Measurements from ENCODE around the gene FNIP1. TPM values are rescaled to one million over a fixed set of nuclear protein-coding genes. Genes with fewer than 3 reads are reported as not detected.
A peak's percentile ranks its signal among the peaks of the same experiment; 100 is the strongest.
"Not testable (repeated sequence)": the region's sequence is repeated elsewhere in the genome, so short reads cannot be mapped to it uniquely, and the experiment has no call there.

The FNIP1 gene
- total RNA-seq (2014; rRNA removed; shearing (Covaris generic)): 17.6 and 21.5 TPM in 2 replicates

DNA sequence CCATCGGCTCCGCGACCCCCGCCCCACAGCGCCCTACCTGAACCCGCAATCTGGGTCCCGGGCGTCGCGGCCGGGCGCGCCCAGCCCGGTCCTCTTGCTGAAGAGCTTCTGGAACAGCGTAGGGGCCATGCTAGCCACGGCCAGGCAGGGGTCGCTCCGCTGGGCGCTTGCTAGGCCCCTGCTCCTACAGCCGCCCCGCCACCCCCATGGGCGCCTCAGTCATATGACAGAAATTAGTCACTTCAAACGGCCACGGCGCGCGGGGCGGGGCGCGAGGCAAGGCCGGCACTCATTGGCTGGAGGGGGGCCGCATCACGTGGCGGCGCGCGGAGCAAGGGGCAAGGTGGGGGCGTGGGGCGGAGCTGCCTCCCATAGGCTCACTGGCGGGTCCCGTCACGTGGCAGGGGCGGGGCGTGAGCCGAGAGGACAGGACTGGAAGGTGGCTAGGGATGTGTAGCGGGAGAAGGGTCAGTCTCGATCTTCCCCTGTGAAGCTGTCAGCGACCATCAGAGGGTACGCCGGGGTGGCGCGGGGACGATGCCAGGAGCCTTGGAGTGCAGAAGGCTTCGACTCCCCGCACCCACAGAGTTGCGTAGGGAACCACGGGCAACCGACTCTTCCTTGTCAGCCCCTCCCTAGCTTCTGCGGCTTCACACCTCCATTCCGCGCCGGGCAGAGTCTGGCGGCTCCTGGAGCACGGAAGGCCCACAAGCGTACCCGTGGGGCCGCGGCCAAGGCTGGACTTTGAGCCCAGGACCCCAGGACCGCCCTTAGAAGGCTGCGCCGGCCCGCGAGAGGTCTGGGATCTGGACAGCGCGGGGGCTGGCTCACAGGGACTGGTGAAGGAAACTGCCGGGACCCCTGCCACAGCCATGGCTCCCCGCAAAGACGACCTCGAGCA lies at the start of gene FNIP1:
FNIP1 (minus strand) TSS at position 225 of the 901 bp plus-strand sequence; CDS start at position 129, 96 bp downstream.
- Histone ChIP-seq H3K27me3 (ENCODE audit: control insufficient read depth, insufficient read depth, low read length) (peaks cover 1% of the 10 kb centered on the region; the same call in 1 of the 2 replicates), H3K4me3 (ENCODE audit: insufficient read depth, low read depth, low read length) (peak within 1 kb of the TSS; percentile 97), H3K36me3 (replicated peaks; ENCODE audit: control insufficient read depth, insufficient read depth, low read length) (no peaks in the 10 kb centered on the region)
- DNase-seq: peak; percentile 99

DNA sequence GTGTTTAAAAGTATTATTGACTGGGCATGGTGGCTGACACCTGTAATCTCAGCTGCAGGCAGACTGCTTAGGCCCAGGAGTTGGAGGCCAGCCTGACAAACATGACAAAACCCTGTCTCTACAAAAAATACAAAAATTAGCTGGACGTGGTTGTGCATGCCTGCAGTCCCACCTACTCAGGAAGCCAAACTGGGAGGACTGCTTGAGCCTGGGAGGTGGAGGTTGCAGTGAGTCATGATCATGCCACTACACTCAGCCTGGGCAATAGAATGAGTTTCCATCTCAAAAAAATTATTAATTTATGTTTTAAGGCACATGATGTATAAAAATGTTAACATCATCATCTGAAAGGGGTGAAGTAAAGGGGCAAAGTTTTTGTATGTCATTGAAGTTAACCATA lies 49.7 kb upstream of the FNIP1 start:
- H3K36me3 ChIP-seq (replicated peaks; ENCODE audit: control insufficient read depth, insufficient read depth, low read length): no peaks in the 10 kb centered on the region
- H3K4me3 ChIP-seq (ENCODE audit: insufficient read depth, low read depth, low read length): no peak overlapping the region
- H3K27me3 ChIP-seq (ENCODE audit: control insufficient read depth, insufficient read depth, low read length): no peaks in the 10 kb centered on the region
- DNase-seq: no peak

DNA sequence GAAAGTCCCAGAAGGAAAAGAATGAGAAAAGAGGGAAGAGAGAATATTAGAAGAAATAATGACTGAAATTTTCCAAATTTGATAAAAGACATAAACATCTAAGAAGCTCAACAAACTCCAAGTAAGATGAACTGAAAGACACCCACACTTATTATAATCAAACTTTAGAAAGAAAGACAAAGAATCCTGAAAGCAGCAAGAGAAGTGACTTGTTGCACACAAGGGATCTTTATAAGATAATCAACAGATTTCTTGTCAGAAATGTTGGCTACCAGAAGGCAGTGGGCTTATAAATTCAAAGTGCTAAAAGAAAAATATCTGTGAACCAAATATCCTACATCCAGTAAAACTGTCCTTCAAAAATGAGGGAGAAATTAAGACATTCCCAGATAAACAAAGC lies 49.0 kb upstream of the FNIP1 start:
- no peak for DNase-seq
- no peaks in the 10 kb centered on the region for H3K36me3 ChIP-seq (replicated peaks; ENCODE audit: control insufficient read depth, insufficient read depth, low read length)
- no peaks in the 10 kb centered on the region for H3K27me3 ChIP-seq (ENCODE audit: control insufficient read depth, insufficient read depth, low read length)
- H3K4me3 ChIP-seq (ENCODE audit: insufficient read depth, low read depth, low read length): no peak overlapping the region

DNA sequence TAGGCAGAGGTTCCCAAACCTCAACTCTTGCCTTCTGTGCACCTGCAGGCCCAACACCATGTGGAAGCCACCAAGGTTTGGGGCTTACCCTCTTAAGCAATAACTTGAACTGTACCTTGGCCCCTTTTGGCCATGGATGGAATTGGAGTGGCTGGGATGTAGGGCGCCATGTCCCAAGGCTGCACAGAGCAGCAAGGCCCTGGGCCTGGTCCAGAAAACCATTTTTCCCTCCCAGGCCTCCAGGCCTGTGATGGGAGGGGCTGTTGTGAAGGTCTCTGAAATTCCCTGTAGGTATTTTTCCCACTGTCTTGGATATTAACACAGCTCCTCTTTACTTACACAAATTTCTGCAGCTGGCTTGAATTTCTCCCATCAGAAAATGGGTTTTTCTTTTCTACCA lies 46.2 kb upstream of the FNIP1 start:
- H3K27me3 ChIP-seq (ENCODE audit: control insufficient read depth, insufficient read depth, low read length); DNase-seq; H3K4me3 ChIP-seq (ENCODE audit: insufficient read depth, low read depth, low read length): not testable (repeated sequence)

DNA sequence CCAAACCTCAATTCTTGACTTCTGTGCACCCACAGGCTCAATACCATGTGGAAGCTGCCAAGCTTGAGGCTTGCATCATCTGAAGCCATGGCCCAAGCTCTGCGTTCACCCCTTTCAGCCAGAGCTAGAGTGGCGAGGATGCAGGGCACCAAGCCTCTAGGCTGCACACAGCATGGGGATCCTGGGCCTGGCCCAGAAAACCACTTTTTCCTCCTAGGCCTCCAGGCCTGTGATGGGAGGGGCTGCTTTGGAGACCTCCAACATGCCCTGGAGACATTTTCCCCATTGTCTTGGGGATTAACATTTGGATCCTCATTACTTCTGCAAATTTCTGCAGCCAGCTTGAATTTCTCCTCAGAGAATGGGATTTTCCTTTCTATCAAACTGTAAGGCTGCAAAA lies 35.9 kb upstream of the FNIP1 start:
- not testable (repeated sequence) for H3K27me3 ChIP-seq (ENCODE audit: control insufficient read depth, insufficient read depth, low read length); DNase-seq; H3K4me3 ChIP-seq (ENCODE audit: insufficient read depth, low read depth, low read length); H3K36me3 ChIP-seq (replicated peaks; ENCODE audit: control insufficient read depth, insufficient read depth, low read length)

More for the DNA sequence above, 46.2 kb upstream of the FNIP1 start:
- H3K36me3 ChIP-seq (replicated peaks; ENCODE audit: control insufficient read depth, insufficient read depth, low read length): not testable (repeated sequence)

DNA sequence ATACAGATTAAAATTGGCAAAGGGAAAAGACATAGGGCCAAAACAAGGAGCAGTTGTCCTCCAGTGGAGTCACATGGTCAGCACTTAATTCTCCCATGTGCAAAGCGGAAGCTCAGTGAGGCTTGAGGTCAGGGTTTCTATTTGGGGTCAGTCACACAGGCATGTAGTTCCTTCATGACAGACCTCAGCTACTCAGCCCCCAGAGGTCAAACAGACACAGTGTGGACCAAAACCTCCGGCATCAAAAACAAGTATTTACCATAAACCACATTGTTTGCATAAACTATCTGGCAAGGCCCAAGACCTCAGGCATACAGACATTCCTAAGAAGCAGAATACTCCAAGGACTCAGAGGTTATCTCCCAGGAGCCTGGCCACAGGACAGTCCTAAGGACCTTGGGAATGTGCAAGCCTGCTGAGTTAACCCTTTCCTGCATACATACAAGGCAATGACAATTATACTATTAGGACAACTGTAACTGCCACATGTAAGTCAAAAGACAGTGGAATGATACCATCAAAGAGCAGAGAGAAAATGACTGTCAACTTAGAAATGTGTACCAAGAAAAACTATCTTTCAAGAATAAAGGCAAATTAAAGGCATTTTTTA lies 28.7 kb upstream of the FNIP1 start:
- H3K27me3 ChIP-seq (ENCODE audit: control insufficient read depth, insufficient read depth, low read length): no peaks in the 10 kb centered on the region
- DNase-seq: no peak
- no peaks in the 10 kb centered on the region for H3K36me3 ChIP-seq (replicated peaks; ENCODE audit: control insufficient read depth, insufficient read depth, low read length)
- no peak overlapping the region for H3K4me3 ChIP-seq (ENCODE audit: insufficient read depth, low read depth, low read length)

DNA sequence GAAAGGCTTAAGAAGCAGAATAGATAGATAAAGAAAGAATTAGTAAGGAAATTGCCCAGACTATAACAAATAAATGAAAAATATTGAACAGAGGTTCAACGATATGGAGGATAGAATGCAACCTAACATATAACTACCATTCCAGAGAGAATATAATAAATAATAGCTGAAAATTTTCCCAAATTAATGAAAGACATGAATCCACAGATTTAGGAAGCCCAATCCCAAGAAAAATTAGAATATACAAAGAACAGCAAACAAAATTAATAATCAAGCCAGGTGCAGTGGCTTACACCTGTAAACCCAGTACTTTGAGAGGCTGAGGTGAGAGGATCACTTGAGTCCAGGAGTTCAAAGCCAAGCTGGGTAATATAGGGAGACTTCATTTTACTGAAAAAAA lies 27.8 kb upstream of the FNIP1 start:
- Histone ChIP-seq H3K36me3 (replicated peaks; ENCODE audit: control insufficient read depth, insufficient read depth, low read length) (no peaks in the 10 kb centered on the region), H3K27me3 (ENCODE audit: control insufficient read depth, insufficient read depth, low read length) (no peaks in the 10 kb centered on the region), H3K4me3 (ENCODE audit: insufficient read depth, low read depth, low read length) (no peak overlapping the region)
- DNase-seq: no peak

DNA sequence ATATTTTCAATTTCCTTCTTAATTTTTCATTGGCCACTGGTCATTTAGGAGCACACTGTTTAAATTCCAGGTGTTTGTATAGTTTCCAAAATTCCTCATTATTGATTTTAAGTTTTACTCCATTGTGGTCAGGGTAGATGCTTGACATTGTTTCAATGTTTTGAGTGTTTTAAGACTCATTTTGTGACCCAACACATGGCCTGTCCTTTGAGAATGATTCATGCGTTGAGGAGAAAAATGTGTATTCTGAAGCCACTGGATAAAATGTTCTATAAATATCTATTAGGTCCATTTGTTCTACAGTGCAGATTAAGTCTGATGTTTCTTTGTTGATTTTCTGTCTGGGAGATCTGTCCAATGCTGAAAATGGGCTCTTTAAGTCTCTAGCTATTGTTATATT lies 24.4 kb upstream of the FNIP1 start:
- Histone ChIP-seq H3K27me3 (ENCODE audit: control insufficient read depth, insufficient read depth, low read length) (no peaks in the 10 kb centered on the region), H3K4me3 (ENCODE audit: insufficient read depth, low read depth, low read length) (no peak overlapping the region), H3K36me3 (replicated peaks; ENCODE audit: control insufficient read depth, insufficient read depth, low read length) (no peaks in the 10 kb centered on the region)
- DNase-seq: no peak

DNA sequence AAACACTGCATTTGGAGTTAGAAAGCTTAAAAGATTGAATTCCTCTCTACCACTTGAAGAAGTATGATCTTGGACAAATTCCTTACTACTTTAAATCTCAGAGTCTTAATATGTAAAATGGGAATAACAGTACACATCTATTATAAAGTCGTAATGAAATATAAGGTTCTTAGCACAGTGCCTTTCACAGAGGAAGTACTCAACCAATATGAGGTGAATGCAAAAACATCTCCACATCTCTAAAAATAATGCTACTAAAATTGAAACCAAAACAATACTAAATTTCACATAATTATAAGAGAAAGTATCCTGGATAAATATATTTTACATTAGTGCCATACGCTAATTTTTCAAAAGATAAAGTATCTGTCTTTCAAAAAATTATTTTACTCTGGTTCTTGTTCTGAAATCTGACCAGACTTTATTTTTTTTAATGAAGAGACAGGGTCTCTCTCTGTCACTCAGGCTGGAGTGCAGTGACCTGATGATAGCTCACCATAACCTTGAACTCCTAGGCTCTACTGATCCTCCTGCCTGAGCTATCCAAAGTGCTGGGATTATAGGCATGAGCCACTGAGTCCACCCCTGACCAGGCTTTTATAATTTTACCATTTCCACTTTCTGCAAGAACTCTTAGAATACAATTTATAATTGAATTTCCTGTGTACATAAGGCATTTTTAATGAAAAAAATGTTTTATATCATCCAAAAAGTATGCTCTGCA lies 21.3 kb upstream of the FNIP1 start:
- Histone ChIP-seq H3K27me3 (ENCODE audit: control insufficient read depth, insufficient read depth, low read length) (no peaks in the 10 kb centered on the region), H3K36me3 (replicated peaks; ENCODE audit: control insufficient read depth, insufficient read depth, low read length) (no peaks in the 10 kb centered on the region), H3K4me3 (ENCODE audit: insufficient read depth, low read depth, low read length) (no peak overlapping the region)
- no peak for DNase-seq

DNA sequence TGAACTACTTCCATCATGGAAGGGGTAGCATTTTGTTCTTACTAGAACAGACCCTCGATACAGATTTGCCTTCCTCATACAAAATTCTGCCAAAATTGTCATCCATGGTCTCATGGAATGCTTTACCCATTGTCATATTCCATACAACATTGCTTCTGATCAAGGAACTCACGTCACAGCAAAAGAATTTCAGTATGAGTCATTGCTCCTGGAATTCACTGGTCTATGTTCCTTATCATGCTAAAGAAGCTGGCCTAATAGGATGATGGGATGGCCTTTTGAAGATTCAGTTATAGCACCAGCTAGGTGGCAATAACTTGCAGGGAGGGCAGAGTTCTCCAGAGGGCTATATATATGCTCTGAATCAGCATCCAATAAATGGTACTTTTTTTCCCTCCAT lies 18.2 kb upstream of the FNIP1 start:
- Histone ChIP-seq H3K4me3 (ENCODE audit: insufficient read depth, low read depth, low read length) (no peak overlapping the region), H3K36me3 (replicated peaks; ENCODE audit: control insufficient read depth, insufficient read depth, low read length) (no peaks in the 10 kb centered on the region), H3K27me3 (ENCODE audit: control insufficient read depth, insufficient read depth, low read length) (no peaks in the 10 kb centered on the region)
- DNase-seq: peak; percentile 22

DNA sequence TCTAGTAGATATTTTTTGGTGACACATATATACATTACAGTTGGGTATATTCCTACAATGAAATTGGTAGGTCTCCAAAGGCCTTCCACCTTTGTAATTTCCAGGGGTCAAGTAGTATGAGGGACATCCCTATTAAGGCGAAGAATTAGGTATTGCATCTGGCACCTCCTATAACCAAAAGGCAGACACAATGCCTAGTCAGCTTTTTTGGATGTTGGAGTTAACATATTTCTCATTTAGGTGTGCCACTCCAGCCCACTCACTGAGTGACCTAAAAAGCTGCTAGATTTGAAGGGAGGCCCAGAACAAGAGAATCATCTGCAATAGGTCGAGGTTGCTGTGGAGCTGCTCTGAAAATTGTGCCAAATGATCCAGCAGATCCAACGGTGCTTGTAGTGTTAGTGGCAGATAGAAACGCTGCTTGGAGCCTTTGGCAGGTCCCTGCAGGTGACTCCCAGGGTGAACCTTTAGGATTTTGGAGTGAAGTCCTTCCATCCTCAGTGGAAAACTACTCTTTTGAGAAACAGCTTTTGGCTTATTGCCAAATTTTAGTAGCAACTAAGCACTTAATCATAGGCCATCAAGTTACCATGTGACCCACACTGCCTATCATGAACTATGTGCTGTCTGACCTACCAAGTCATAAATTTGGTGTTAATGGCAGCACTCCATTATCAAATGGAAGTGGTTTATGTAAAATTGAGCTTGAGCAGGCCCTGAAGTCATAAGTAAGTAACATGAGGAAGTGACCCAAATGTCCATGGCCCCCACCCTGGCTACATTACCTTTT lies 15.7 kb upstream of the FNIP1 start:
- no peak for DNase-seq
- H3K4me3 ChIP-seq (ENCODE audit: insufficient read depth, low read depth, low read length): no peak overlapping the region
- H3K27me3 ChIP-seq (ENCODE audit: control insufficient read depth, insufficient read depth, low read length): no peaks in the 10 kb centered on the region
- no peaks in the 10 kb centered on the region for H3K36me3 ChIP-seq (replicated peaks; ENCODE audit: control insufficient read depth, insufficient read depth, low read length)

DNA sequence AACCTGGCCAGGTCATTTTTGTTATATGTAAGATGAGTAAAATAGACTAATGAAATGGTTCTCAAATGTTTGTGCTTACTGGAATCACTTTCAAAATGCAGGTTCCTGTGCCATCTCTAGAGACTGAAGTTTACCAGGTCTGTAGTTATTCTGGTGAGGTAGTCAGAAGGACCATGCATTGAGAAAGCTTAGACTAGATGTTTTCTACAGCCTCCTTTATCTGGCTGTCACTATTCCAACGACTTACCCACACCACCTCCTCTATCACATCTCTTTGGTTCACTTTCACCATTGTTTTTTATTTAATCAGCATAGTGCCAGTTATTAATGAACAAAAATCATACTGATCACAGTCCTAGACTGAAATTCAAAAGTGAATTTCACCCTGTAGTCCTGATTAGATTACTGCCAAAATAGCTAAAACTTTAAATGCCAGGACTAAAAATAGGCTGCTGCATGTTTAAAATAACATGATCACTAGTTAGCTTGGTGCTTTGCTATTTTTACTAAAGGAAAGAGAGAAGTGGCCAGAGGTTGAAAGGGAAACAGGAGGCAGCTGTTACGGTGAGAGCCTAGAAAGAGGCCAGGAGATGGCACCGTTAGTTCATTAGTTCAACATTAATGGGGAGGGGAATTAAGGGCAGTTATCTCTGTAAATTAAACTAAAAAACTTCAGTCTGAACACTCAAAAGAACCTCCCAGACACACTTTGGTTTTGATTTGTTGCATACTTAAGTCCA lies 13.9 kb upstream of the FNIP1 start:
- Histone ChIP-seq H3K36me3 (replicated peaks; ENCODE audit: control insufficient read depth, insufficient read depth, low read length) (no peaks in the 10 kb centered on the region), H3K4me3 (ENCODE audit: insufficient read depth, low read depth, low read length) (no peak overlapping the region), H3K27me3 (ENCODE audit: control insufficient read depth, insufficient read depth, low read length) (no peaks in the 10 kb centered on the region)
- DNase-seq: peak; percentile 57

DNA sequence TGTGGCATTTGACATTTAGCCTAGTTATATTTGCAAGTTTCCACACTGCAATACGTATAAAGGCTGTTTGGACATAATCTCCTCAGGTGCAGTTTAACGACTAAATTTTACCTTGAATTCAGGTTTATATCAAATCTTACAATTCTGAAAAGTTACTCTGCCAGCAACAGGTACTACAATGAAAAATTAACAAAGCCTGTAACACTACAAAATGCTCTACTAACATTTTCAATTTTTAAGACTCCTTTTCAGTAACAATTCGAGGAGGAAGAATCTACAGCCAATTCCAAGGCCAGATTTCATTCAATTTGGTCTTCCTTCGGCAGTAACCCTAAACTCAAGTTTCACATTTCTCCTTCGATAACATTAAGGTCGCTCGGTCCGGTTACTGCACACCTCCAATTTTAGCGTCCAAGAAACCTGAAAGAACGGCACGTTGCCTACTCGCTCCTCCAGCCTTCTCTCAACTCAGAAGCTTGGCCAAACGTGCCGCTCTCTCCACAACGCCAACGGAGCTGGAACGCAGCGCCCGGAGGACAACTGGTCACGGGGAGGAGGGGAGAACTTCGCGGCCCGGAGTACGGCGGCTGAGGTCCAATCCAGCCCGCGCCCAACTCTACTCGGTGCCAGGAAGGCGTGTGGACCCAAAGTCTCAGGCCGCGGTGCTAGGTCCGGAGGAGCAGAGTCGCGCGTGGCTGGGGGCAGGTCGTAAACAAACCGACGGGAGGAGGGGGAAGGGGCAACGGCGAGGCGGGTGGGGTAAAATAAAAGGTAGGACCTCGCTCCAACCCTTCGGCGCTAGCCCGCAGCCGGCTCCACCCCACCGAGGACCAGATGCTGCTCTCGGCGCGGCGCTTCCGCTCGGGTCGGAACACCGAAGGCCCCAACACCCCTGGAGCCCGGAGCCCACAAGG lies 681 bp downstream of the FNIP1 start:
- no peaks in the 10 kb centered on the region for H3K36me3 ChIP-seq (replicated peaks; ENCODE audit: control insufficient read depth, insufficient read depth, low read length)
- peak; percentile 73 for DNase-seq

More for the DNA sequence above, 681 bp downstream of the FNIP1 start:
- H3K4me3 ChIP-seq (ENCODE audit: insufficient read depth, low read depth, low read length): peak overlapping the region; percentile 97
- peaks cover 1% of the 10 kb centered on the region; the same call in 1 of the 2 replicates for H3K27me3 ChIP-seq (ENCODE audit: control insufficient read depth, insufficient read depth, low read length)
